ENCODE data around the gene BCAP31.
A peak's percentile ranks its signal among the peaks of the same experiment; 100 is the strongest.
"Not testable (repeated sequence)": the region's sequence is repeated elsewhere in the genome, so short reads cannot be mapped to it uniquely, and the experiment has no call there.

Gene BCAP31

GRCh38 chrX:153709726-153710674 lies 14.2 kb downstream of the BCAP31 start:
- H3K4me3 ChIP-seq (ENCODE audit: low read length): no peak overlapping the region
- no peak for TF ChIP-seq CTCF (IDR thresholded peaks at IDR 0.05; ENCODE audit: insufficient read depth, low read depth, low read length, missing control alignments)
- no peak for DNase-seq (ENCODE audit: low read depth)

GRCh38 chrX:153708415-153708814 lies 15.8 kb downstream of the BCAP31 start:
- peak; percentile 70 for TF ChIP-seq CTCF (IDR thresholded peaks at IDR 0.05; ENCODE audit: insufficient read depth, low read depth, low read length, missing control alignments)
- DNase-seq (ENCODE audit: low read depth): peak; percentile 92

GRCh38 chrX:153707406-153707805 lies 16.8 kb downstream of the BCAP31 start:
- no peak for TF ChIP-seq CTCF (IDR thresholded peaks at IDR 0.05; ENCODE audit: insufficient read depth, low read depth, low read length, missing control alignments)
- DNase-seq (ENCODE audit: low read depth): no peak
- no peak overlapping the region for H3K4me3 ChIP-seq (ENCODE audit: low read length)

More at GRCh38 chrX:153708415-153708814, 15.8 kb downstream of the BCAP31 start:
- H3K4me3 ChIP-seq (ENCODE audit: low read length): no peak overlapping the region

- H3K4me3 ChIP-seq (ENCODE audit: low read length): no peak overlapping the region
- DNase-seq (ENCODE audit: low read depth): no peak
- TF ChIP-seq CTCF (IDR thresholded peaks at IDR 0.05; ENCODE audit: insufficient read depth, low read depth, low read length, missing control alignments): no peak
Observed at GRCh38 chrX:153706799-153707198, 17.4 kb downstream of the BCAP31 start.

- not testable (repeated sequence) for H3K4me3 ChIP-seq (ENCODE audit: low read length)
- DNase-seq (ENCODE audit: low read depth): peak; percentile 60
Observed at GRCh38 chrX:153705403-153706060, 18.7 kb downstream of the BCAP31 start.

- DNase-seq (ENCODE audit: low read depth); H3K4me3 ChIP-seq (ENCODE audit: low read length): not testable (repeated sequence)
Observed at GRCh38 chrX:153704631-153705402, 19.4 kb downstream of the BCAP31 start.

GRCh38 chrX:153704021-153704526 lies 20.1 kb downstream of the BCAP31 start:
- TF ChIP-seq CTCF (IDR thresholded peaks at IDR 0.05; ENCODE audit: insufficient read depth, low read depth, low read length, missing control alignments): no peak
- peak; percentile 54 for DNase-seq (ENCODE audit: low read depth)
- H3K4me3 ChIP-seq (ENCODE audit: low read length): no peak overlapping the region

All from epithelial cell of esophagus (primary cell).